GM19372 (cell line): ENCODE data around the gene RBBP8NL.

Source experiments
- ATAC-seq: cut with Tn5 transposase; IDR thresholded peaks from one replicate; pipeline ENCODE4 v1.9.1; 2021; ENCODE audit warnings: mild to moderate bottlenecking, low read depth, moderate library complexity; ENCODE audit not compliant: unreplicated experiment

The RBBP8NL gene

GRCh38 chr20:62395311-62396242, 31.8 kb downstream of the RBBP8NL start:
- ATAC-seq = no peak

DNA sequence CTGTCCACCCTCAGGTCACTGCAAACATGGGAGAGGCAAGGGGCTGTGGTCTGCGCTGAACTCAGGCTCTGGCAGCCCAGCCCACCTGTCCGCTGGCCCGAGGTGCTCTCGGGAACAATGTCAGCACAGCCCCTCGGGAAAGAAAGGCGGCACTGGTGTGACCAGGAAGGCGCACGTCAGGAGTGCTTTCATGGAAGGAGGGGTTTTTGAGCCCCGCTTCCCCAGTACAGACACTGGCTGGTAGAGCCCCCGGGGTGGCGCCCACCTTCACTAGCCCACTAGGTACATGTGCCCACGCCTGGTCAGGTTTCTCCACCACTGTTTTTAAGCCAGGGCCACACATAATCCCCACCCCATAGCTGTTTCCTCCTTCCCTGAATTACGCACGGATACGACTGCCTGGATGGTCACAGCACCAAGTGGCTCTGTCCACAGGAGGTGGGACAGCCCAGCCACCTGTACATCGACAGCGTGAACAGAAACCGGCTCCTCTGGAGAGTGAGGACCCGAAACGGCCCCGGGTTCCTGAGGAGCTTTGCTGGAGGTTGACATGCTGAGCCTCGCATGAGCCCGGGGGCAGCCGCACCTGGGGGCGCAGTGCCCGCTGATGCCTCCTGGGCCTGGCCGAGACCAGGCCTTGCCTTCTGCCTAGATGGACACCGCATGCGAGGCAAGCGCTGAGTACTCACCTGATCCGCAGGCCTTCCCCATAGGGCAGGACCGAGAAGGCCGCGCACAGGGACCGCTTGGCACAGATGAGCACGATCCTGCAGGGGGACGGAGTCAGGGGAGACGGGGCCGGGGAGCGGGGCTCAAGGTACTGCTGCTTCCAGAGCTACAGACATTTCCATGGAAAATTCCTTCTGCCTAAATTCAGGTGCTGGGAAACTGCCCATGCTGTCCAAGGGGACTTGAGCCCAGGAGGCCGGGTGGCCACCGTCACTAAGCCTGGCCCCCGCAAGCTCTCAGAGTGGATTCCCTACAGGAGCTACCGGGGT, 32.8 kb downstream of the RBBP8NL start:
- no peak for ATAC-seq

DNA sequence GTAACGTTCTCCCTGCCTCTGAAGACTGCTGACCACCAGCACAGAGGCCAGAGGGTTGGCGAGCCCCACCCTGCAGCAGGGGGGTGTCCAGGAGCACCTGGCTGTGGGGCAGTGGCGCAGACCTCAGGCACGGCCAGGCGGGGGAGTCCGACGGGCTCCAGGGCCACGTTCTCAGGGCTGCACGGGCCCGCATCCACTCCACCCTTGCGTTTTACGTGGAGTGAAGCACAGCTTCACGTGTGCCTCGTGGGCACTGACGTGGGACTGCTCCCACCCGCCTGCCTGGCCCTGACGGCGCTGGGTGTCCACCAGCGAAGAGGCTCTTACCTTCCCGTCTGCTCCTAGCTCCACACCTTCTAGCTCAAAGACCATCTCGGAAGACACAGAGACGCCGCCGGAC, 33.5 kb downstream of the RBBP8NL start:
- ATAC-seq = no peak

GRCh38 chr20:62393335-62393665, 34.0 kb downstream of the RBBP8NL start:
- no peak for ATAC-seq

DNA sequence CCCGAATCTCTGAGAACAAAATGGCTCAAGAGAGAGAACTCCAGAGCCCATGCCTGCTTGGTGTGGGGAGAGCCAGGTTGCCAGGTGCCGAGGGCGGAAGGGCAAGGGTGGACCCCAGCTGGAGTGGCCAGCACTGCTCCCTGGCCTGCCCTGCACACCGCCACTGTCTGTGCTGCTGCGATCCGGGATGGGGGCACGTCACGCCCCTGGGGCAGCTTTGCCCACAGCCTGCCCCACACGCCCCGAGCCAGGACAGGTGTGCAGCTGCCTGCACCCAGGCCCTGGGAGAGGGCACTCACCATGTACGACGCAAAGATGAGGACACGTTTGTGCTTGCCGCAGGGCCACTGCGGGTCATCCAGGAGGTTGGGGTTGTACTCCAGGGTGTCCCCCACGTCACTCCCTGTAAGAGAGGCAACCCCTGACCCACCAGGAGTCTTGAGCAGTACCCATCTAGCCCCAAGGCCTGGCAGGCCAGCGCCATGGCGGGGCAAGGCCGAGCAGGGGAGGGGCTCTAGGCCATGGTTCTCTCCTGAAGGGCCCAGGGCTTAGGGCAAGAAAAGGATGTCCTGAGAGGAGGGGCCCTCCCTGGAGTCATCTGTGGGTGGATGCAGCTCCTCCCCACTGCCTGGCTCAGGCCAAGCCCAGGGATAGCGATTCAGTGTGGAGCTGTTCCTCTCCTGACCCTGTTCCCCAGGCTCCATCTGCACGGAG, 34.6 kb downstream of the RBBP8NL start:
- ATAC-seq = no peak

GRCh38 chr20:62392077-62392418, 35.3 kb downstream of the RBBP8NL start:
- ATAC-seq = no peak

GRCh38 chr20:62391165-62392076, 35.9 kb downstream of the RBBP8NL start:
- no peak for ATAC-seq

DNA sequence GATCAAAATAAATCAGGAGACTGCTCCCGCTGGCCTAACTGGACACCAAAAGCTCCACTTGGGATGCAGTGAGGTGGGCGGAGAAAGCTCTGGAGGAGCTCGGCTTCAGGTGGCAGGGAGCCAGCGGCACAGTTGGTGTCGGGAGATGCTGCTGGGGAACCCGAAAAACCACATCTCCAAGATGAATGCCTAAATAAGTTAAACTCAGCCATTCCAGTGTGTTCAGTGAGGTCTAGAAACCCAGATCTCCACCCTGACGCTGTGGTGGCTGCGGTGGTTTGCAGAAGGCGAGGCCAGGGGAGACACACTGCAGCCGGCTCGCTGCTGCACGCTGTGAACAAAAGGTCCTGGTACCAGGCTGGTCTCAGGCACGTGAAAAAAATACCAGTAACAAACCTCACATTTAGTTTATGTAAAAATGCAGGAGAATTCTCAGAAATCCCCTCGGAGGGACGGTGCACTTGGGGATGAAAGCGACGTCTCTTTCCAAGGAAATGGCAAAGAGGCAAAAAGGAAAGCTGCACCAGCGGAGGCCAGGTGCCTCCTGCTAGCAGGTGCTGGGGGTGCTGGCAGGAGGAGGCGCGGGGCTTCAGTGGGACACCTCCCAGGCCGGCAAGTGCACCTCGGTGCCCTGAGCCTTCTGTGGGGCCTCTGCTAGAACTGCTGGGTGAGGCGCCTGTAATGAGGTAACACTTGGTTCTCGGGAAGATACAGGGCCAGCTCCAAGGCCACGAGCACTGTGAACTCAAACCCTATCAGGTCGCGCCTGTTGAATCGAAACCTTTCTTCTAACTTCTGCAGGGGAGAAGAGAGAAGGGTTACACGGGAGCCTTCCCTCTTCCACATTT, 36.8 kb downstream of the RBBP8NL start:
- no peak for ATAC-seq

DNA sequence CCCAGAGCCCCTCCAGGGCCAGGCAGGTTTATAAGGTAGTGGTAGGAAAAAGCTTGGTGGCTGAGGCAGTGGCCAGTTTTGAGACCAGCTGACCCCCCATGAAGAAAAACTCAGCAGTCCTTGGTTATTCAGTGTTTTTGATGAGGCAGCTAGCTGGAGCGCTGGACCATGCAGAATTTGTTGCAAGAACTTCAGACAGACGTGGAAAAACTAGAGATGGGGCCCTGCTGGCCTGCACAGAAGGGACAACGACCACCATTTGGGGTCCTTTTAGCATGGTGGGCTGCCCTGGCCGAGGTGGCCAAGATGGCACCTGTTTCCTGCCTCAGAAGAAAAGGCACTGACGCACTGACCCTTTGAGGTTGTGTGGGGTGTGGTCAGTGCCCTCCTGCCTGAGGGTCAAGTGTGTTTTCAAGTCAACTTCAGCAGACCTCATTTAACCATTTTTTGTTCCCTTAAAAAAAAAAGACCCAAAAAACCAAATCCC, 37.7 kb downstream of the RBBP8NL start:
- no peak for ATAC-seq

DNA sequence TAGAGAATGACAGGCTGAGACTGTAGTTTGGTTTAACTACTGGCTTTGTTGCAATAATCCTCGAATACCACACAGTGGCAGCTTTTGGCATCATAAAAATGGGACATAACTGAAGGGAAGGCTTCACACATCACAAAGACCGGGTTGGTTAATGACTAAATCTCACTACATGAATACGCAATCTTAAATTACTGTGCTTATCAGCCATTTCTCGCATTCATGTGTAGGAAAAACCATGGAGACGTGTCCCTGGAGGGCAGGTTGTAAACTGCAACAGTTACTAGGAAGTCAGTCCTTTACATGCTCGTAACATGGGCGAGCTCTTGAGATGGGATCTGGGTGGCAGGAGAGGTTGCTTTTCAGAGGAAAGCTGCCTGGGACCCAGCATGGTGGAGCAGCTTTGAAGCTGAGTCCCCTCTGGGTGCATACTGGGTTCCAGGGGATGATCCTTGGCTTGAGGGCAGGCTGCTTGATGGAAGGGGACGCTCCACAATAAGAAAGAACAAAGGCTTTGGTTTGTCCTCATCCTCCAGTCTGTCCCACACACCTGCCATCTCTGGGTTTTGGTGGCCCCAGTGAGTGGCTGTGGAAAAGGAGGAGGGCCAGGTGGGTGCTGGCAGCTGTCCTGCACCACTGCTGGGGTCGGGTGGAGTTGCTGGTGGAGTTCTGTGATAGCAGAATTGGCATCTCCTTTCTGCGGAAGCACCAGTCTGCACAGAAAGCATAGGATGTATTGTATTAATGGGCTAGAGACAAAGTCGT, 38.3 kb downstream of the RBBP8NL start:
- no peak for ATAC-seq

GRCh38 chr20:62387933-62388635, 39.3 kb downstream of the RBBP8NL start:
- ATAC-seq = no peak

DNA sequence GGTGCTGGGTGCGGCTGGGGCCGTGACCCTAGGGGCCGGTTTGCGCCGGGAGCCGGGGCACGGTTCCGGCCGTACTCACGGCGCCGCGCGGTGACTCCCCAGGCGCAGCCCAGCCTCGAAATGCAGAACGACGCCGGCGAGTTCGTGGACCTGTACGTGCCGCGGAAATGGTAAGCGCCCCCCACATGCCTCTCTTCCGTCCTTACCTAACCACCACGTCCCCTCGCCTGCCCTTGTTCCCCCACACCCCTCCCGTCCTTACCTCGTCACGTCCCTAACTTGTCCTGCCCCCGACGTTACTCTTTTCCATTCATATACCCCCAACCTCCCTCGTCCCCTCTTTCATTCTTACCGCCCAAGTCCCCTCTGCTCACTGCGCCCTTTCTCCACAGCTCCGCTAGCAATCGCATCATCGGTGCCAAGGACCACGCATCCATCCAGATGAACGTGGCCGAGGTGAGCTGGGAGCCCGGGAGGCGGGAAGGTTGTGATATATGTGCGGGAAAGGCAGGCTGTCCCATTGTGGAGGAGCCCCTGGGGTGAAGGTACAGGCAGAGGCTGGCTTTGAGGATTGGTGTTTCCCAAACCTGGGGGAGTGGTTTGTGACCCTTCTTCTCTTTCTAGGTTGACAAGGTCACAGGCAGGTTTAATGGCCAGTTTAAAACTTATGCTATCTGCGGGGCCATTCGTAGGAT, 40.0 kb downstream of the RBBP8NL start:
- no peak for ATAC-seq

DNA sequence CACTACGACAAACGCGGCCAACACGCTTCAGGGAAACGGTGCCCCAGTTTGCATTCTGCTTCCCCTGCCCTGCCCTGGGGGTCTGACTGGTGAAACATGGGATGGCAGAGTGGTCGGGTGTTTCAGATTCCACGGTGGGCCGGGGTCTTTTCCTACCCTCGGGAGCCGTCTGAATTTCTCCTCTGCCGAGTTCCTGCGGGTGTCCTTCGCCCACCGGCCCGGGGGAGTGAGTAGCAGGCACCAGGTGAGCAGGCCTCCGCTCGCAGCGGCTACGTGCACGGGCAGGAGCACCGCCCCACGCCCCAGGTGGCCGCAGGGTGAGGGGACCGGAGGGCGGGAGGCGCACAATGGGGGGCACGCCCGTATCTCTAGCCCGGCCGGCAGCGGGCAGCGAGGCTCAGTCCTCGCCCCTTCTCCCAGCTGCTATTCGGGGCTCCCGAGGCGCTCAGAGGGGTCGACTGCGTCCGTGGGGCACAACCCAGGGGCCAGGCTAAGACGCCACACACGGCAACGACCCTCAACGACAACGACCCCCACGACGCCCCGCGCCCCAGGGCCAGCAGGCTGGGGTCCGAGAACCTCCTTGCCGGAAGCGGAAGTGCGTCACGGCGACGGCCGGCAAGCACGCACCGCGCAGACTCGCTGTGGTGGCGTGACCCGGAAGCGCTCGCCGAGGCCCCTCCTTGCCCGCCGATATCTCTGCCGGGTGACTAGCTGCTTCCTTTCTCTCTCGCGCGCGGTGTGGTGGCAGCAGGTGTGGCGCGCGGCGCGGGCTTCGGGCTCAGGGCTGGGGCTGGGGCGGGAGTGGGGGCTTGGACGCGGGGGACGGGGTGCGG, 40.7 kb downstream of the RBBP8NL start, which contains the start of gene RPS21:
TSS of gene RPS21 (plus strand) at position 721 of the 836 bp plus-strand sequence. CDS start 236 bp downstream, outside the sequence.
- ATAC-seq = peak; percentile 87

DNA sequence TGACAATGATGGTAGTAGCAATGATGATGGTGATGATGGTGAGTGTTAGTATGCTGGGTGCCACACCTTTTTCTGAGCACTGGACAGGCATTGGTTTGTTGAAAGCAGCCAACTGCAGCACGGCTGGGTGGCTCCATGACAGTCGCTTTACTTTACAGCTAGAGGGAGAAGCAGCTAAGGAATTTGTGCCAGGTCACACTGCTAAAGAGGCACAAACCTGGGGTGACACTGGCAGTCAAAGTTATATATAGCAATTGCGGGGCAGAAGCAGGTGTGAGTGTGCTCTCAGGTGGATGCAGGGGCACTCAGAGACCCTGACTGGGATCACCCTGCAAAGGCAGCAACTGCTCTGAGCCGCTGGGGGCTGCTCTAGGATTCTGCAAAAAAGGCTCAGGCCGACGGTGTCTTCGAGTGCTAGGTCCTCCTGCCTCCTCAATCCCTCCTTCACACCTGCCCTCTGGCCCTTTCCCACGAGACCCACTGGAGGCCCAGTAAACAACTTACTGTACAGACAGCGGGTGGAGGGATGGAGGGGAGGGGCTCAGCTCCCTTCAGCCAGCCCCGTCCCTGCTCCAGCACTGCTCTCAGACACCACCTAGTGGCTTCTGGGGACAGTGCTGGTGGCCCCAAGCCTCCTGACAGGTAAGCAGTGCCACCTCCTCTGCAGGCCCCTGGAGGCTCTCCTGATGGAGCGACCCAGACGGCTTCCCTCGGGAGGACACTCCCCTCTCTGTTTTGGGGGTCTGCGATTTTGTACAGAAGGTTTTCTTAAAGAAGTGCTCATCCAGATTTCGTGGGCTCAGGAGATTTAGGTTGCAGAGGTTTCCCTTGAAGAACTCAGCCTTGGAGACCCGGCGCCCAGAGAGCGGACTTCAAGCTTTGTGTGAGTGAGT, 44.8 kb downstream of the RBBP8NL start:
- peak; percentile 51 for ATAC-seq

DNA sequence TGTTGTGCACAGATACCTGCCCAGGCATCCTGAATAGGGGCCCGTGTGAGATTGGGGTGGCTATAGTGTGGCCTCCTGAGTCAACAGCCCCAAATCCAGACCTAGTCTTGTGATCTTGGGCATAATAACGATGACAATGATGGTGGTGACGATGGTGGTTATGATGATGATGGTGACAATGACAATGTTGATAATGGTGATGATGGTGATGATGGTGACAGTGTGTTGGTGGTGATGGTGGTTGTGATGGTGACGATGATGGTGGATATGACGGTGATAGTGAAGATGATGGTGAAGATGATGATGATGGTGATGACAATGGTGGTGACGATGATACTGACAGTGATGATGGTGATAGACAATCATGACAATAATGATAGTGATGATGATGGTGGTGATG, 45.5 kb downstream of the RBBP8NL start:
- no peak for ATAC-seq
